ENCODE data around the gene SPO11. TPM values are rescaled to one million over a fixed set of nuclear protein-coding genes. Genes with fewer than 3 reads are reported as not detected.

SPO11 gene
- total RNA-seq, 1 experiment from 2014 or later, result not detected

GRCh38 chr20:57321142-57321541 lies 8.5 kb upstream of the SPO11 start:
- Histone ChIP-seq H3K4me1 (ENCODE audit: control insufficient read depth in 1 of 2, insufficient read depth in 2 of 2, low read length in 2 of 2) (peaks cover 11 to 18% of the 10 kb centered on the region in 2 experiments), H3K79me2 (ENCODE audit: insufficient read depth, low read length) (no peaks in the 10 kb centered on the region), H3K27me3 (ENCODE audit: insufficient read depth, low read length) (no peaks in the 10 kb centered on the region; the same call in 1 of the 2 replicates), H3K9ac (ENCODE audit: low read length) (no peak overlapping the region), H3K4me3 (replicated peaks in 1 of 2; ENCODE audit: low read depth in 1 of 2, low read length in 2 of 2) (no peak overlapping the region), H3K9me3 (ENCODE audit: control insufficient read depth in 1 of 2, insufficient read depth in 1 of 2, low read depth in 1 of 2, low read length in 2 of 2) (no peaks in the 10 kb centered on the region), H3K4me2 (ENCODE audit: low read length) (no peak overlapping the region), H3K9me2 (ENCODE audit: insufficient read depth) (no peaks in the 10 kb centered on the region), H4K20me1 (ENCODE audit: insufficient read depth) (no peaks in the 10 kb centered on the region), H2AFZ (ENCODE audit: low read depth, low read length, poor library complexity, severe bottlenecking) (no peak overlapping the region), H3K27ac (ENCODE audit: low read depth, low read length) (no peak overlapping the region), H3K36me3 (ENCODE audit: control insufficient read depth in 1 of 2, insufficient read depth in 2 of 2, low read length in 2 of 2) (no peaks in the 10 kb centered on the region)
- ChIA-PET RAD21 (ENCODE audit: low non-redundant PET in 1 of 2, low total read pairs in 2 of 2, uncharacterized antibody in 2 of 2, unreplicated experiment in 2 of 2) (no interaction called here), CTCF (interaction anchor here (1.1 kb wide), 1 partner anchor 11 kb away, joined by 5 read pairs; no protein-coding TSS in a partner anchor), POLR2A (no interaction called here)
- BruUV-seq (replicated peaks), result no TSS peak
- ATAC-seq, result no peak
- no peak for DNase-seq (ENCODE audit: low read depth, low spot score)
- no peak for TF ChIP-seq FOSL1 (IDR thresholded peaks at IDR 0.05; ENCODE audit: low read depth)
- TF ChIP-seq ZBTB33 (IDR thresholded peaks at IDR 0.05; ENCODE audit: extremely low read depth, insufficient replicate concordance, low read length), result no peak
- no peak for TF ChIP-seq EZH2 (IDR thresholded peaks at IDR 0.05)
- no peak for TF ChIP-seq POLR2A (IDR thresholded peaks at IDR 0.05; ENCODE audit: borderline replicate concordance, extremely low read depth, insufficient read depth, insufficient read length)
- TF ChIP-seq SIN3A (IDR thresholded peaks at IDR 0.05; ENCODE audit: low read depth), result no peak
- TF ChIP-seq CEBPB (IDR thresholded peaks at IDR 0.05; ENCODE audit: low read depth), result no peak
- TF ChIP-seq MAX (IDR thresholded peaks at IDR 0.05), result no peak
- no peak for TF ChIP-seq JUND (IDR thresholded peaks at IDR 0.05)
- no peak for TF ChIP-seq EGR1 (IDR thresholded peaks at IDR 0.05; ENCODE audit: low read depth)
- TF ChIP-seq ZFX (IDR thresholded peaks at IDR 0.05), result no peak
- TF ChIP-seq CTCF (IDR thresholded peaks at IDR 0.05 in 2 of 3, conservative IDR thresholded peaks at IDR 0.05 in 1 of 3; ENCODE audit: borderline replicate concordance in 1 of 3, insufficient read depth in 1 of 3, low read depth in 2 of 3, low read length in 2 of 3), result no peak
- TF ChIP-seq RAD21 (IDR thresholded peaks at IDR 0.05; ENCODE audit: low read depth), result no peak
- TF ChIP-seq CBX3 (IDR thresholded peaks at IDR 0.05; ENCODE audit: low read depth), result no peak
- no peak for TF ChIP-seq REST (IDR thresholded peaks at IDR 0.05; ENCODE audit: low read depth)
- no peak for TF ChIP-seq YY1 (IDR thresholded peaks at IDR 0.05; ENCODE audit: extremely low read depth, insufficient replicate concordance, low read depth, low read length)
- no peak for TF ChIP-seq ZNF274 (IDR thresholded peaks at IDR 0.05; ENCODE audit: low read depth, low read length)
- TF ChIP-seq TCF7L2 (IDR thresholded peaks at IDR 0.05; ENCODE audit: borderline replicate concordance, extremely low read depth, insufficient read depth, insufficient read length), result no peak
- no peak for TF ChIP-seq SRF (IDR thresholded peaks at IDR 0.05; ENCODE audit: low read depth)
- intact Hi-C loops (cut with micrococcal nuclease), result no loop called here
